Measurements from ENCODE around the gene DUSP15. TPM values are rescaled to one million over a fixed set of nuclear protein-coding genes. Genes with fewer than 3 reads are reported as not detected.
A peak's percentile ranks its signal among the peaks of the same experiment; 100 is the strongest.

The DUSP15 gene
- total RNA-seq, 1 experiment from 2014 or later, result not detected

DNA sequence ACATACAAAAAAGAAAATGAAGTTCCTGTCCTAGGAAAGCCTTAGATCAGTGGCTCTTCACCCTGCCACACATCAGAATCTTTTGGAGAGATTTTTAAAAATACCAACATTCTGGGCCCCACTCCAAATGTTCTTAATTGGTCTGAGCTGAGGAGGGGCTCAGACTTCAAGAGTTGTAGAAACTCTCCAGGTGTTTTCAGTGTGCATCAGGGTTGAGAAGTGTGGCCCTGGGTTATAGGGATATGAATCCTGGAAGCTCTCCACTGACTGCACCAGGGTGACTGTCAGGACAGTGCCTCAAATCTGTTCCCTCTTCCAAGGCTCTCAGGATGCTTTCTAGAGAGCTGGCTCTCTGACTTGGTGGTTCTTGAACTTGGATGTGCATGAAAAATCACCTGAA lies 56.7 kb downstream of the DUSP15 start:
- Histone ChIP-seq H3K4me2 (ENCODE audit: low read length) (no peak overlapping the region), H3K9me2 (replicated peaks; ENCODE audit: low read length) (no peaks in the 10 kb centered on the region), H3K27me3 (ENCODE audit: low read length) (no peaks in the 10 kb centered on the region), H3K79me2 (ENCODE audit: low read length) (no peaks in the 10 kb centered on the region), H3K9ac (ENCODE audit: low read length) (no peak overlapping the region), H2AFZ (ENCODE audit: low read length) (no peak overlapping the region), H3K9me3 (ENCODE audit: low read length) (no peaks in the 10 kb centered on the region), H3K27ac (ENCODE audit: low read length) (no peak overlapping the region), H3K36me3 (ENCODE audit: low read depth, low read length) (no peaks in the 10 kb centered on the region), H3K4me1 (ENCODE audit: insufficient read depth, low read length) (peaks cover 17% of the 10 kb centered on the region), H3F3A (ENCODE audit: low read length, unreplicated experiment) (no peaks in the 10 kb centered on the region), H4K20me1 (ENCODE audit: low read length) (no peaks in the 10 kb centered on the region), H3K4me3 (ENCODE audit: low read length) (no peak overlapping the region)
- no TSS peak for BruUV-seq (replicated peaks)
- ATAC-seq (no peak), DNase-seq (no peak)
- CTCF ChIA-PET, result no interaction called here
- POLR2A ChIA-PET (ENCODE audit: unreplicated experiment), result no interaction called here
- intact Hi-C loops (cut with micrococcal nuclease), result no loop called here
- TF ChIP-seq EZH2 (IDR thresholded peaks at IDR 0.05; ENCODE audit: low read length, unreplicated experiment), result no peak
- TF ChIP-seq, protein P1, sequence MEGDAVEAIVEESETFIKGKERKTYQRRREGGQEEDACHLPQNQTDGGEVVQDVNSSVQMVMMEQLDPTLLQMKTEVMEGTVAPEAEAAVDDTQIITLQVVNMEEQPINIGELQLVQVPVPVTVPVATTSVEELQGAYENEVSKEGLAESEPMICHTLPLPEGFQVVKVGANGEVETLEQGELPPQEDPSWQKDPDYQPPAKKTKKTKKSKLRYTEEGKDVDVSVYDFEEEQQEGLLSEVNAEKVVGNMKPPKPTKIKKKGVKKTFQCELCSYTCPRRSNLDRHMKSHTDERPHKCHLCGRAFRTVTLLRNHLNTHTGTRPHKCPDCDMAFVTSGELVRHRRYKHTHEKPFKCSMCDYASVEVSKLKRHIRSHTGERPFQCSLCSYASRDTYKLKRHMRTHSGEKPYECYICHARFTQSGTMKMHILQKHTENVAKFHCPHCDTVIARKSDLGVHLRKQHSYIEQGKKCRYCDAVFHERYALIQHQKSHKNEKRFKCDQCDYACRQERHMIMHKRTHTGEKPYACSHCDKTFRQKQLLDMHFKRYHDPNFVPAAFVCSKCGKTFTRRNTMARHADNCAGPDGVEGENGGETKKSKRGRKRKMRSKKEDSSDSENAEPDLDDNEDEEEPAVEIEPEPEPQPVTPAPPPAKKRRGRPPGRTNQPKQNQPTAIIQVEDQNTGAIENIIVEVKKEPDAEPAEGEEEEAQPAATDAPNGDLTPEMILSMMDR (conservative IDR thresholded peaks at IDR 0.05; ENCODE audit: low read depth, low read length), result no peak
- TF ChIP-seq EZH2phosphoT487 (IDR thresholded peaks at IDR 0.05; ENCODE audit: borderline replicate concordance, low read length), result no peak

GRCh38 chr20:31811796-31812728 lies 58.3 kb downstream of the DUSP15 start:
- no peak overlapping the region for H3K4me3 ChIP-seq (ENCODE audit: low read length)
- TF ChIP-seq EZH2 (IDR thresholded peaks at IDR 0.05; ENCODE audit: low read length, unreplicated experiment), result no peak
- TF ChIP-seq, protein P1 (conservative IDR thresholded peaks at IDR 0.05; ENCODE audit: low read depth, low read length), result no peak
- no peaks in the 10 kb centered on the region for H4K20me1 ChIP-seq (ENCODE audit: low read length)
- no TSS peak for BruUV-seq (replicated peaks)
- H3K4me1 ChIP-seq (ENCODE audit: insufficient read depth, low read length), result peaks cover 17% of the 10 kb centered on the region
- no peaks in the 10 kb centered on the region for H3F3A ChIP-seq (ENCODE audit: low read length, unreplicated experiment)
- H2AFZ ChIP-seq (ENCODE audit: low read length), result no peak overlapping the region
- POLR2A ChIA-PET (ENCODE audit: unreplicated experiment), result no interaction called here
- H3K9me3 ChIP-seq (ENCODE audit: low read length), result no peaks in the 10 kb centered on the region
- CTCF ChIA-PET, result no interaction called here
- DNase-seq (no peak), ATAC-seq (no peak)
- no peaks in the 10 kb centered on the region for H3K27me3 ChIP-seq (ENCODE audit: low read length)
- H3K36me3 ChIP-seq (ENCODE audit: low read depth, low read length), result peaks cover 3% of the 10 kb centered on the region; the same call in 1 of the 2 replicates
- H3K4me2 ChIP-seq (ENCODE audit: low read length), result no peak overlapping the region
- no peak overlapping the region for H3K27ac ChIP-seq (ENCODE audit: low read length)
- H3K79me2 ChIP-seq (ENCODE audit: low read length), result no peaks in the 10 kb centered on the region
- no peaks in the 10 kb centered on the region for H3K9me2 ChIP-seq (replicated peaks; ENCODE audit: low read length)
- intact Hi-C loops (cut with micrococcal nuclease), result no loop called here
- no peak overlapping the region for H3K9ac ChIP-seq (ENCODE audit: low read length)

DNA sequence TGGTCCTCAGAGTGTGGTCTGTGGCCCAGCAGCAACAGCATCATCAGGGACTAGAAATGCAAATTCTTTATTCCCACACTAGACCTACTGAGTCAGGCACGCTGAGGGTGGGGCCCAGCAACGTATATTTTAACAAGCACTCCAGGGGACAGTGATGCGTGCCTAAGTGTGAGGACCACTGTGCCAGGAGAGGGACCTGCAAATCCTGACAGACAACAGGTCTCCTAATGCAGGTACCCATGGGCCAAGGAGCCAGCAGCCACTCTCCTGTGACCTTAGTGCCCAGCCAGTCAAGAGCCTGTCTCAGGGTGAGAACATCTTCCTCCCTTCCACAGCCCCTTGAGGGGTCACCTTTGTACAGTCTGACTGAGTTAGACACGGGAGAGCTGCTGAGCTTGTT lies 59.1 kb downstream of the DUSP15 start:
- no peaks in the 10 kb centered on the region for H3K9me2 ChIP-seq (replicated peaks; ENCODE audit: low read length)
- H3K9me3 ChIP-seq (ENCODE audit: low read length), result no peaks in the 10 kb centered on the region
- peak overlapping the region; percentile 84 for H3K27ac ChIP-seq (ENCODE audit: low read length)
- no peaks in the 10 kb centered on the region for H3K79me2 ChIP-seq (ENCODE audit: low read length)
- H4K20me1 ChIP-seq (ENCODE audit: low read length), result no peaks in the 10 kb centered on the region
- CTCF ChIA-PET, result no interaction called here
- ATAC-seq (no peak), DNase-seq (no peak)
- no TSS peak for BruUV-seq (replicated peaks)
- H3K4me1 ChIP-seq (ENCODE audit: insufficient read depth, low read length), result peaks cover 17% of the 10 kb centered on the region
- H2AFZ ChIP-seq (ENCODE audit: low read length), result no peak overlapping the region
- peak overlapping the region; percentile 20; the same call in 1 of the 2 replicates for H3K9ac ChIP-seq (ENCODE audit: low read length)
- intact Hi-C loops (cut with micrococcal nuclease), result no loop called here
- TF ChIP-seq EZH2phosphoT487 (IDR thresholded peaks at IDR 0.05; ENCODE audit: borderline replicate concordance, low read length), result no peak
- TF ChIP-seq, protein P1 (conservative IDR thresholded peaks at IDR 0.05; ENCODE audit: low read depth, low read length), result no peak
- no peak for TF ChIP-seq EZH2 (IDR thresholded peaks at IDR 0.05; ENCODE audit: low read length, unreplicated experiment)
- H3K4me3 ChIP-seq (ENCODE audit: low read length), result no peak overlapping the region
- H3K4me2 ChIP-seq (ENCODE audit: low read length), result no peak overlapping the region
- POLR2A ChIA-PET (ENCODE audit: unreplicated experiment), result no interaction called here
- H3K27me3 ChIP-seq (ENCODE audit: low read length), result no peaks in the 10 kb centered on the region
- no peaks in the 10 kb centered on the region for H3F3A ChIP-seq (ENCODE audit: low read length, unreplicated experiment)
- peaks cover 11% of the 10 kb centered on the region; the same call in 1 of the 2 replicates for H3K36me3 ChIP-seq (ENCODE audit: low read depth, low read length)
